OCI-LY3 (cell line): ENCODE data around the gene ARHGEF39.

ENCODE experiments used
- CTCF ChIP-seq: fragments of 200-600, 300-600 bp; sonication (generic); IDR thresholded peaks from 2 replicates; pipeline ENCODE4 v1.5.1; 2014; ENCODE audit warnings: antibody characterized with exemption, low read length, low read depth
- EZH2phosphoT487 ChIP-seq: fragments of 200-600 bp; shearing (Covaris generic); IDR thresholded peaks from 2 replicates; pipeline ENCODE4 v1.6.1; 2018; ENCODE audit warnings: antibody characterized with exemption, mixed run types, low read depth

GRCh38 chr9:35708146-35708545 lies 43.2 kb upstream of the ARHGEF39 start:
- TF ChIP-seq CTCF (no peak), EZH2phosphoT487 (no peak)
